ELR (cell line): ENCODE measurements around the gene UBR2.

Source experiments
- DNase-seq: peaks from one replicate; pipeline ENCODE4 v3.0.0-alpha.2; 2015; ENCODE audit warnings: low read depth

The UBR2 gene

DNA sequence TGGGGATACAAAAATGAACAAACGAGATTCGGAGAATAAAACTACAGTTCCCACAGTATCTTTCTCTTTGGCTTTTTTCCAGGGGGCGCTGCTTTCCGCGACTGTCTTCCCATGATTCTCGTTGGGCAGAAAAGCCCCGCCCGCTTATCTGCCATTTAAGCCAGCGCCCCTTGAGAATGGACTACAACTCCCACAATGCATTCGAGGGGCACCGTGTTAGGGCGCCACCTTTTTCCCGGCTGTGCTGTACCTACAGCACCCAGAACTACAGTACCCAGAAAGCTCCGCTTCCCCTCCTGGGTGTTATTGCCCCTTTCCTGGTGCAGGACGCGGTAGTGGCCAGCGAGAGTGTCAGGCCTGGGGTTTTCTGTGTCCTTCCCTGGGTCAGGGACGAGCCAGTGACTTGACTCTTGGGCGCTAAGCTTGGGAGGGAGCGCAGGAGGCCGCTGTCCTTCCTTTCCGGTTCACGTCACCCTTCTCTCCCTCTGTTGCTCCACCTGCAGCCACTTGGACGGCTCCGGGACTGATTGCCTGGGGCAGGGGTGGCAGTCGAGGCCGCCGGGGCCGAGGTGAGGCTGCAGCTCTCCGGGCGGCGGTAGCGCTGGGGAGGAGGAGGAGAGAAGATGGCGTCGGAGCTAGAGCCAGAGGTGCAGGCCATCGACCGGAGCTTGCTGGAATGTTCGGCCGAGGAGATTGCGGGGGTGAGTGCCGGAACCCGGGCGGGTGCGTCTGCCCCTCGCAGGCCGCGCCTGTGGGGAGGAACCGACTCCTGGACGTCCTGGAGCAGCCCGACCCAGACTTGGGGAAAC, at the start of gene UBR2:
UBR2 (plus strand) TSS at position 333 of the 809 bp plus-strand sequence; CDS start at position 624, 291 bp downstream.
- peak; percentile 100 for DNase-seq

DNA sequence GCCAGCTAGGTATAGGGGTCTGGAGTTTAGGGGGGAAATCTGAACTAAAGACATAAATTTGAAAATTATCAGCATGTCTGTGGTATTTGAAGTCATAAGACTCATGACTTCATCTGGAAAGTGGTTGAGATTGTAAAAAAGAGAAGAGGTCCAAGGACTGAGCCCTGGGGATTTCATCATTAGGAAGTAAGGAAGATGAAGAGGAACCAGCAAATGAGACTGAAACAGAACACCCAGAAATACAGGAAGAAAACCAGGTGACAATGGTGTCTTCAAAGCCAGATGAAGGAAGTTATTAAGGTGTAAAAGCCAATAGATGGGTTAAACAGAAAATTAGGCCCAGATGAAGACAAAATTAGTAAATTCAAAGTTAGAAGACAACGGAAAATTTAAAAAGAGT, 49.1 kb upstream of the UBR2 start:
- no peak for DNase-seq

- DNase-seq = no peak
These were observed 44.0 kb upstream of the UBR2 start for GRCh38 chr6:42519779-42520178.

DNA sequence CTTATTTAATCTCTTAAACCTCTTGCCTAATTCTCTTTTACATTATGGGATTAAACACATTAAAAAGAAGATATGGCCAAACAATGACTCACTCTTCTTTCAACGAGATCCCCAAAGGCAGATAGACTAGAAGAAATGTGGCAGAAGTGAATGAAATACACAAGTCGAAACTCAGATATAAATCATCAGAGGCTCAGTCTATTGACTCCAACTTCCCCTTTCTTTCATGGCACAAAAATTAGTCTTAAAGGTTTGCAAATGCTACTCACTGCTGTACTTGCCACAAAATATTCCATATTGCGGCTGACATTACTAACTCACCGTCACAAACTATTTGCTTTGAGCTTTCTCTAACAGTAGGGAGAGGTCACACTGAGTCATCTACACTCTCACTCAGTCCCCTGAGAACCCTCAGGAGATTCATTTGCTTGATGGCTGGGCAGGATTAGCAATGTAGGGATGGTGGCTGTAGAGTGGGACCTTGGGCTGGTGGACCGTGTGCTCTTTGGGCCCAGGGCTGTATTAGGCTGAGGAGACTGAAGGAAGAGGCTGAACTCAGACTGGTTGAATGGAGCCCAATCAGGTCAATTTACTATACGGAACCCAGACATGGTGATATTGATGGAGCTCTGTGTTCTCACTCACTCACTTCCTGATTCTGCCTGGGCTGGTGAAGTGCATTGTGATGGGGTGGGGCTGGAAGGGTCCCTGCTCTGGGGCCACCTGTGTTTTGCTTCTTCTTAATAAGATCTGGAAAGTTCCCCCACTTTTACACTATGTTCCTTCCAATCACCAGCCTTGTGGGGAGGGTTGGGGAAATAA, 42.8 kb upstream of the UBR2 start:
- peak; percentile 93 for DNase-seq

GRCh38 chr6:42522036-42522435, 41.8 kb upstream of the UBR2 start:
- no peak for DNase-seq

- DNase-seq = peak; percentile 57
These were observed 40.7 kb upstream of the UBR2 start for GRCh38 chr6:42522942-42523814.

- DNase-seq = no peak
These were observed 38.6 kb upstream of the UBR2 start for GRCh38 chr6:42525206-42525605.

GRCh38 chr6:42526616-42527015, 37.2 kb upstream of the UBR2 start:
- DNase-seq = no peak

GRCh38 chr6:42527204-42527603, 36.6 kb upstream of the UBR2 start:
- DNase-seq = no peak

DNA sequence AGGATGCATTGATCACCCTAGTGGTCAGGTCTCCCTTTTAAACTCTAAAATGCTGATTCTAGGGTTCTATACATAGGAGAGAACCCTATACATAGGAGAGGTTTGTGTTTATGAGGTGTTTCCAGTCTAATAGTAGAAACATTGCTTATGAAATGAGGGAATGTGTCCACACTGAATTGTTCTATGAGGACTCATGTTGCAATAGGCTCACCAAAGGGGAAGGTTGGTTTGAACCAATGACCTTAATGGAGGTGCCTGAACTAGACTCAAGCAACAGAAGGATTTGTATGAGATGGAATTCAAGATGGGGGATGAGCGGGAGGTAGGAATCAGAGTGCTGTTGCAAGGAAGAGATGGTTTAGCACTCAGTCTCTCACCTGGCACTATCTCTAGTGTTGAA, 33.5 kb upstream of the UBR2 start:
- DNase-seq = no peak

DNA sequence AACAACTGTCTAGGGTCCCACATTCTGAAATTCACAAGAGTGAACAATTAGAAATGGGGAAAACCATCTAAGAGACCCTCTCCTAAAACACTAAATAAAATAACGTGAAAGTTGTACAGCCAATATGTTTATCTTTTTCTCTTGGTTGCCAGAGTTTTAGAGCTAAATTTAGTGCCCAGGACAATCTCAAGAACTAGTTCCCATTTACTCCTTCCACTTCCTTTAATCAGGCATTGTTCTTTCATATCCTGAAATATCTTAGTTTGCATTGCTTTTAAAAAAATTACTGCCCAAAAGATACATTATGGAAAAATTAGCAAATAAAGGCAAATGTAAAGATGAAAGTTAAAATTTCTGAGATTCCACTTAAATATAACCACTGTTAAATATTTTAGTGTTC, 33.1 kb upstream of the UBR2 start:
- DNase-seq = no peak

GRCh38 chr6:42532038-42532669, 31.7 kb upstream of the UBR2 start:
- DNase-seq = peak; percentile 86

DNA sequence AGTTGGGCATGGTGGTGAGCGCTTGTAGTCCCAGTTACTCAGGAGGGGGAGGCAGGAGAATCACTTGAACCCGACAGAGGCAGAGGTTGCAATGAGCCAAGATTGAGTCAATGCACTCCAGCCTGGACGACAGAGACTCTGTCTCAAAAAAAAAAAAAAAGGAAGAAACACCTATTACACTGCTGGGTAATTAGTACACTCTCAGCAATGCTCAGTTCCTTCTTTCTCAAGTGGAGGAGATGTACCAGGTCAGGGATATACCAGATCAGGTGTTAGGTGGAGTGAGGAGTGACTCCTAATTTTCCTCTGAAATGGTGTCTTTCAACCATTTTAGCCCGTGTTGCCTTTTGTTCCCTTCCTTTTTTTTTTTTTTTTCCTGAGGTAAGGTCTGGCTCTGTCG, 30.0 kb upstream of the UBR2 start:
- DNase-seq = no peak

GRCh38 chr6:42537536-42537935, 26.3 kb upstream of the UBR2 start:
- no peak for DNase-seq

DNA sequence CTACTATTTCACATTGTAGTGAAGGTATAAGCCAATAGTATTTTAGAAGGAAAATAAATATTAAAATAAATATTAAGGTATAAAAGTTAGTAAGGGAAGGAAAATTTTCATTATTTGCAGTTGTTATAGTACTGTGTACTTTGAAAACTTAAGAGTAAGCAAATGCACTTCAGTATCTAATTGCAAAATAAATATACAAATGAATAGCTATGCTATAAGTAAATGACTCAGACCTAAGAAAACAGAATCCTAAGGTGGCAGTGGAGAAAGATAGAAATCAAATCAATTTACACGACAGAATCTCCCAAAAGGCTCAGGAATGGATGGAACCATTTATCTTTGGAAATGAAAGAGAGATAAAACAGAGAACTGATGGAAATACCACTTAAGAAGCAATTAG, 24.7 kb upstream of the UBR2 start:
- DNase-seq = no peak

GRCh38 chr6:42545226-42545773, 18.5 kb upstream of the UBR2 start:
- DNase-seq = no peak

- peak; percentile 83 for DNase-seq
These were observed 16.2 kb upstream of the UBR2 start for GRCh38 chr6:42547407-42548329.

GRCh38 chr6:42550277-42550676, 13.6 kb upstream of the UBR2 start:
- no peak for DNase-seq

- DNase-seq = peak; percentile 45
These were observed 12.6 kb upstream of the UBR2 start for GRCh38 chr6:42551217-42551616.

DNA sequence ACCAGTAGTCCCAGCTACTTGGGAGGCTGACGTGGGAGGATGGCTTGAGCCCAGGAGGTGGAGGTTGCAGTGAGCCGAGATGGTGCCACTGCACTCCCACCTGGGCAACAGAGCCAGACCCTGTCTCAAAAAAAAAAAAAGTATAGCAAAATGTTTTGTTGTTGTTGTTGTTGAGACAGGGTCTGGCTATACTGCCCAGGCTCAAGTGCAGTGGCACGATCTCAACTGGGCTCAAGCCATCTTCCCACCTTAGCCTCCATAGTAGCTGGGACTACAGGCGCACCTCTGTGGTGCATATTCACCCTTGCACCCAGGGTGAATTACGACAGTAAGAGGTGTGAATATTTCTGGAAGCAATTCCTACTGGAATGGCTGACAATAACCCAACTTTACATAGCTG, 11.4 kb upstream of the UBR2 start:
- DNase-seq = no peak
